HCT116 (cell line): ENCODE data around the gene CDC42EP1. TPM values are rescaled to one million over a fixed set of nuclear protein-coding genes. Genes with fewer than 3 reads are reported as not detected.

Experiments used
- ATAC-seq: fragments of 200-7000 bp; cut with Tn5 transposase; 2 replicates; pipeline ENCODE4 v1.9.1; 2020; ENCODE audit warnings: mild to moderate bottlenecking, moderate library complexity
- BruUV-seq: library from RNA; stranded (reverse); fragments of 400-500 nt; replicated peaks from 2 replicates; lab custom pipeline; 2021; lab: Mats Ljungman, UMichigan
- CTCF ChIA-PET: fragments of 300-600 bp; sonication (Branson Sonifier 250); formaldehyde crosslinking; loops from one replicate; lab custom pipeline; 2021; ENCODE audit warnings: antibody characterized with exemption; lab: Charles Lee
- POLR2A ChIA-PET: fragments of 300-600, 350-600 bp; sonication (Branson Sonifier 250); formaldehyde crosslinking; loops from one replicate; lab custom pipeline; 2021; ENCODE audit warnings: antibody characterized with exemption; lab: Charles Lee
- RAD21 ChIA-PET, 2 experiments: fragments of 300-600 bp; sonication (Branson Sonifier 250); formaldehyde crosslinking; loops; one replicate each; lab custom pipeline; 2023; ENCODE audit warnings: low total read pairs in 2 of 2; ENCODE audit not compliant: uncharacterized antibody in 2 of 2, unreplicated experiment in 2 of 2, low non-redundant PET in 1 of 2; lab: Charles Lee
- DNase-seq: peaks from one replicate; pipeline ENCODE4 v3.0.0-alpha.2; 2010; ENCODE audit warnings: low read depth, low spot score
- H2AFZ ChIP-seq: fragments of 200-600 bp; shearing (Covaris generic), sonication (generic); 2 replicates; pipeline ENCODE4 v1.6.1; 2017; ENCODE audit warnings: low read depth, mixed run types, mixed read lengths, antibody characterized with exemption, low read length; ENCODE audit not compliant: poor library complexity, severe bottlenecking
- H3K27ac ChIP-seq: 2 replicates; pipeline ENCODE4 v1.5.1; 2012; ENCODE audit warnings: low read depth, low read length
- H3K27me3 ChIP-seq: fragments of 200-600 bp; sonication (generic); 2 replicates; pipeline ENCODE4 v1.6.1; 2016; ENCODE audit warnings: mixed run types, low read length, mixed read lengths; ENCODE audit not compliant: insufficient read depth
- H3K36me3 ChIP-seq, 2 experiments: fragments of 200-500 bp in 1 of 2; fragments of 200-600 bp in 1 of 2; sonication (Bioruptor generic) in 1 of 2; sonication (generic) in 1 of 2; 2 replicates each; pipeline versions ENCODE4 v1.5.1 to v1.6.1; 2014 to 2016; ENCODE audit warnings: low read length in 2 of 2, inconsistent platforms in 1 of 2, mixed read lengths in 1 of 2, mixed run types in 1 of 2; ENCODE audit not compliant: insufficient read depth in 2 of 2, control insufficient read depth in 1 of 2
- H3K4me1 ChIP-seq, 2 experiments: fragments of 200-600 bp in 1 of 2; sonication (generic) in 1 of 2; 2 replicates each; pipeline versions ENCODE4 v1.5.1 to v1.6.1; 2012 to 2017; ENCODE audit warnings: low read length in 2 of 2, inconsistent platforms in 1 of 2, mild to moderate bottlenecking in 1 of 2, mixed read lengths in 1 of 2, mixed run types in 1 of 2, moderate library complexity in 1 of 2; ENCODE audit not compliant: insufficient read depth in 2 of 2, control insufficient read depth in 1 of 2
- H3K4me2 ChIP-seq: fragments of 200-600 bp; sonication (generic); 2 replicates; pipeline ENCODE4 v1.6.1; 2017; ENCODE audit warnings: mixed run types, low read length, mixed read lengths
- H3K4me3 ChIP-seq, 2 experiments: fragments of 200-600 bp in 1 of 2; sonication (generic) in 1 of 2; replicated peaks in 1 of 2; 2 replicates each; pipeline ENCODE4 v1.5.1; 2011 to 2016; ENCODE audit warnings: low read length in 2 of 2, control low read depth in 1 of 2, low read depth in 1 of 2, mild to moderate bottlenecking in 1 of 2, mixed read lengths in 1 of 2, mixed run types in 1 of 2
- H3K79me2 ChIP-seq: fragments of 200-600 bp; sonication (generic); 2 replicates; pipeline ENCODE4 v1.6.1; 2017; ENCODE audit warnings: mild to moderate bottlenecking, mixed run types, low read length, moderate library complexity, mixed read lengths; ENCODE audit not compliant: insufficient read depth
- H3K9ac ChIP-seq: fragments of 200-600 bp; sonication (generic); 2 replicates; pipeline ENCODE4 v1.6.1; 2016; ENCODE audit warnings: low read length, mixed read lengths
- H3K9me2 ChIP-seq: fragments of 200-600 bp; sonication (generic), shearing (Covaris generic); 2 replicates; pipeline ENCODE4 v1.6.1; 2017; ENCODE audit warnings: mixed run types, mild to moderate bottlenecking, moderate library complexity; ENCODE audit not compliant: insufficient read depth
- H3K9me3 ChIP-seq, 2 experiments: fragments of 200-500 bp in 1 of 2; fragments of 200-600 bp in 1 of 2; sonication (Bioruptor generic) in 1 of 2; sonication (generic) in 1 of 2; 2 replicates each; pipeline ENCODE4 v1.6.1; 2014 to 2017; ENCODE audit warnings: low read length in 2 of 2, mixed read lengths in 2 of 2, inconsistent platforms in 1 of 2, low read depth in 1 of 2, mild to moderate bottlenecking in 1 of 2, mixed run types in 1 of 2, moderate library complexity in 1 of 2; ENCODE audit not compliant: control insufficient read depth in 1 of 2, insufficient read depth in 1 of 2
- H4K20me1 ChIP-seq: fragments of 200-600 bp; sonication (generic), shearing (Covaris generic); 2 replicates; pipeline ENCODE4 v1.6.1; 2017; ENCODE audit warnings: mixed run types, mild to moderate bottlenecking, moderate library complexity; ENCODE audit not compliant: insufficient read depth
- ELF1 ChIP-seq: IDR thresholded peaks from 2 replicates; pipeline ENCODE4 v1.6.1; 2012; ENCODE audit warnings: low read depth, borderline replicate concordance
- FOSL1 ChIP-seq: IDR thresholded peaks from 2 replicates; pipeline ENCODE4 v1.6.1; 2012; ENCODE audit warnings: low read depth
- JUND ChIP-seq: IDR thresholded peaks from 2 replicates; pipeline ENCODE4 v1.6.1; 2012
- MAX ChIP-seq: IDR thresholded peaks from 2 replicates; pipeline ENCODE4 v1.6.1; 2012
- SIN3A ChIP-seq: IDR thresholded peaks from 2 replicates; pipeline ENCODE4 v1.6.1; 2012; ENCODE audit warnings: low read depth
- SRF ChIP-seq: IDR thresholded peaks from 2 replicates; pipeline ENCODE4 v1.6.1; 2012; ENCODE audit warnings: low read depth
- TCF7L2 ChIP-seq: IDR thresholded peaks from 2 replicates; pipeline ENCODE4 v1.7.0; 2011; ENCODE audit warnings: borderline replicate concordance, inconsistent platforms; ENCODE audit not compliant: insufficient read depth, insufficient read length; ENCODE audit errors: extremely low read depth
- ZBTB33 ChIP-seq: IDR thresholded peaks from 2 replicates; pipeline ENCODE4 v1.6.1; 2011; ENCODE audit warnings: mild to moderate bottlenecking, low read length, moderate library complexity; ENCODE audit not compliant: insufficient replicate concordance; ENCODE audit errors: extremely low read depth
- ZFX ChIP-seq: fragments of 450-650 bp; IDR thresholded peaks from 2 replicates; pipeline ENCODE4 v1.6.1; 2017
- intact Hi-C: fragments of 100-400 bp; cut with micrococcal nuclease; formaldehyde crosslinking; loops from 2 replicates; pipeline ENCODE4 v1.10.0; 2022
- total RNA-seq: library from RNA; stranded (reverse); gene quantifications from one replicate; pipeline ENCODE4 v1.2.1, GENCODE V29; 2021; ENCODE audit not compliant: unreplicated experiment

Gene CDC42EP1
- total RNA-seq, 1 experiment from 2014 or later = 160 TPM

- Histone ChIP-seq H3K27ac (no peak overlapping the region), H3K9me2 (no peaks in the 10 kb centered on the region), H3K4me3 (no peak overlapping the region), H3K36me3 (peaks cover 31 to 35% of the 10 kb centered on the region in 2 experiments), H3K9ac (no peak overlapping the region), H3K9me3 (no peaks in the 10 kb centered on the region), H4K20me1 (no peaks in the 10 kb centered on the region)
- BruUV-seq = TSS peak; percentile 33
- no peak for ATAC-seq
- RAD21 ChIA-PET = no interaction called here
- intact Hi-C loops = no loop called here
- CTCF ChIA-PET = interaction anchor here (1.0 kb wide), 1 partner anchor 8 kb away, joined by 3 read pairs; no protein-coding TSS in a partner anchor
- TF ChIP-seq ZBTB33 = no peak
- TF ChIP-seq FOSL1 = no peak
- no peak for TF ChIP-seq SRF
- TF ChIP-seq ELF1 = no peak
- TF ChIP-seq ZFX = no peak
- TF ChIP-seq MAX = no peak
- TF ChIP-seq JUND = no peak
- no peak for TF ChIP-seq SIN3A
- no peak for TF ChIP-seq TCF7L2
- TF ChIP-seq, all 23 proteins: peak for 0
- Histone ChIP-seq H3K27me3 (no peaks in the 10 kb centered on the region), H3K4me2 (no peak overlapping the region), H2AFZ (no peak overlapping the region), H3K79me2 (no peaks in the 10 kb centered on the region; the same call in 1 of the 2 replicates), H3K4me1 (0 out of 4 replicates have a peak, but pooled peaks cover 2% of the 10 kb centered on the region in 2 experiments)
- DNase-seq = no peak
- POLR2A ChIA-PET = interaction anchor here (1.3 kb wide), 1 partner anchor 25 kb away, joined by 8 read pairs; no protein-coding TSS in a partner anchor
Observed at GRCh38 chr22:37617431-37617830, 57.2 kb downstream of the CDC42EP1 start.
